Kidney epithelial cell (primary cell): ENCODE results near the gene EEF2K. TPM values are rescaled to one million over a fixed set of nuclear protein-coding genes. Genes with fewer than 3 reads are reported as not detected.

Experiments used
- DNase-seq: peaks from one replicate; pipeline ENCODE4 v3.0.0-alpha.2; 2010; ENCODE audit warnings: low read depth
- H3K27me3 ChIP-seq: 2 replicates; pipeline ENCODE4 v1.6.0; 2011; ENCODE audit warnings: low read length; ENCODE audit not compliant: control insufficient read depth, insufficient read depth
- H3K36me3 ChIP-seq: 2 replicates; pipeline ENCODE4 v1.5.1; 2011; ENCODE audit warnings: low read length; ENCODE audit not compliant: control insufficient read depth, insufficient read depth
- H3K4me3 ChIP-seq: 2 replicates; pipeline ENCODE4 v1.5.1; 2011; ENCODE audit warnings: low read depth, mild to moderate bottlenecking, control low read depth, low read length
- CTCF ChIP-seq: IDR thresholded peaks from 2 replicates; pipeline ENCODE4 v1.5.1; 2011; ENCODE audit warnings: mild to moderate bottlenecking, moderate library complexity, low read length, control low read depth, inconsistent platforms; ENCODE audit not compliant: insufficient read depth, poor library complexity, severe bottlenecking
- total RNA-seq: library from RNA; depleted of rRNA; stranded (reverse); fragments of >200 nt; gene quantifications from 2 replicates; pipeline ENCODE4 v1.2.3, GENCODE V29; 2015

Gene EEF2K
- total RNA-seq, 1 donor from 2014 or later, result 6.8 TPM

GRCh38 chr16:22239131-22239805 lies 33.2 kb downstream of the EEF2K start:
- Histone ChIP-seq H3K4me3 (no peak overlapping the region), H3K27me3 (no peaks in the 10 kb centered on the region), H3K36me3 (no peaks in the 10 kb centered on the region)
- no peak for TF ChIP-seq CTCF
- no peak for DNase-seq

- DNase-seq, result no peak
- no peak for TF ChIP-seq CTCF
- no peaks in the 10 kb centered on the region for H3K27me3 ChIP-seq
- H3K4me3 ChIP-seq, result no peak overlapping the region
- H3K36me3 ChIP-seq, result no peaks in the 10 kb centered on the region
Measured at GRCh38 chr16:22240023-22240710, 34.1 kb downstream of the EEF2K start.

- H3K4me3 ChIP-seq, result no peak overlapping the region
- H3K36me3 ChIP-seq, result no peaks in the 10 kb centered on the region
- DNase-seq, result no peak
- no peaks in the 10 kb centered on the region for H3K27me3 ChIP-seq
- TF ChIP-seq CTCF, result no peak
Measured at GRCh38 chr16:22250522-22250921, 44.4 kb downstream of the EEF2K start.

- Histone ChIP-seq H3K27me3 (no peaks in the 10 kb centered on the region), H3K4me3 (no peak overlapping the region), H3K36me3 (no peaks in the 10 kb centered on the region)
- DNase-seq, result no peak
- TF ChIP-seq CTCF, result no peak
Measured at GRCh38 chr16:22252317-22252716, 46.2 kb downstream of the EEF2K start.

GRCh38 chr16:22253272-22253671 lies 47.2 kb downstream of the EEF2K start:
- no peak for TF ChIP-seq CTCF
- no peak for DNase-seq
- Histone ChIP-seq H3K4me3 (no peak overlapping the region), H3K27me3 (no peaks in the 10 kb centered on the region), H3K36me3 (peaks cover 4% of the 10 kb centered on the region)
